NT2/D1 (cell line): ENCODE measurements around the gene TGM6.

Experiments
- DNase-seq: peaks from one replicate; pipeline ENCODE4 v3.0.0-alpha.2; 2011; ENCODE audit warnings: low read depth, low spot score
- H3K27me3 ChIP-seq: 2 replicates; pipeline ENCODE4 v1.6.0; 2011; ENCODE audit warnings: mild to moderate bottlenecking; ENCODE audit not compliant: insufficient read length, insufficient read depth
- H3K36me3 ChIP-seq: 2 replicates; pipeline ENCODE4 v1.6.1; 2011; ENCODE audit warnings: mild to moderate bottlenecking, low read length, mixed read lengths; ENCODE audit not compliant: insufficient read depth, insufficient read length
- H3K4me1 ChIP-seq: 2 replicates; pipeline ENCODE4 v1.5.1; 2011; ENCODE audit not compliant: insufficient read depth, insufficient read length
- H3K4me3 ChIP-seq: 2 replicates; pipeline ENCODE4 v1.5.1; 2011; ENCODE audit warnings: low read depth; ENCODE audit not compliant: insufficient read length
- H3K9ac ChIP-seq: 2 replicates; pipeline ENCODE4 v1.6.0; 2011; ENCODE audit warnings: low read depth; ENCODE audit not compliant: insufficient read length
- H3K9me3 ChIP-seq: 2 replicates; pipeline ENCODE4 v1.5.1; 2011; ENCODE audit warnings: mild to moderate bottlenecking, low read length; ENCODE audit not compliant: insufficient read depth
- SUZ12 ChIP-seq: IDR thresholded peaks from 2 replicates; pipeline ENCODE4 v1.6.1; 2011; ENCODE audit not compliant: insufficient read length, insufficient read depth; ENCODE audit errors: extremely low read depth
- YY1 ChIP-seq: IDR thresholded peaks from 2 replicates; pipeline ENCODE4 v1.6.1; 2011; ENCODE audit not compliant: insufficient read length, insufficient read depth
- ZNF274 ChIP-seq: IDR thresholded peaks from 2 replicates; pipeline ENCODE4 v1.6.1; 2011; ENCODE audit warnings: mild to moderate bottlenecking, low read depth, low read length

TGM6 gene

GRCh38 chr20:2349801-2350200, 30.9 kb upstream of the TGM6 start:
- Histone ChIP-seq H3K36me3 (no peaks in the 10 kb centered on the region), H3K9me3 (no peaks in the 10 kb centered on the region; the same call in 1 of the 2 replicates), H3K9ac (no peak overlapping the region), H3K27me3 (no peaks in the 10 kb centered on the region), H3K4me1 (peaks cover 2% of the 10 kb centered on the region), H3K4me3 (no peak overlapping the region)
- TF ChIP-seq SUZ12 (no peak), YY1 (no peak), ZNF274 (no peak)
- no peak for DNase-seq

DNA sequence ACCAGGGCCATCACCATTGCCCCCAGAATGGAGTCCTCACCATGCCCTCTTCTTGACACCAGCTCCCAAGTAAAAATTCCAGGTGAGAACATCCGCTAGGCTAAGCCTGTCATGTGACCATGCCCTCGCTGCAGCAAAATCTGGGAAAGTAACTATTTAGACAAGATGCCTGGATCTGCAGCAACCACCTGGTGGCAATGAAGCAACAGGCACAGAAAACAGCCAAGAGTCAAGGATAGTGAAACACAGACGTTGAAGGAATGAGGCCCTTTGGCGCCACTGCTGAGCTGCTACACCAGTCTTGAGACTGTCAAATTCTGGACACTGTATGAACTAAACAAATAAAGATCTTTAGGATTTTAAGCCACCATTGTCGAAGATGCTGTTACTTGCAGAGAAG, 30.1 kb upstream of the TGM6 start:
- no peak overlapping the region for H3K9ac ChIP-seq
- no peaks in the 10 kb centered on the region; the same call in 1 of the 2 replicates for H3K9me3 ChIP-seq
- peaks cover 2% of the 10 kb centered on the region for H3K4me1 ChIP-seq
- H3K36me3 ChIP-seq = no peaks in the 10 kb centered on the region
- H3K27me3 ChIP-seq = no peaks in the 10 kb centered on the region
- no peak for TF ChIP-seq YY1
- TF ChIP-seq SUZ12 = no peak
- TF ChIP-seq ZNF274 = no peak
- no peak overlapping the region for H3K4me3 ChIP-seq
- no peak for DNase-seq

DNA sequence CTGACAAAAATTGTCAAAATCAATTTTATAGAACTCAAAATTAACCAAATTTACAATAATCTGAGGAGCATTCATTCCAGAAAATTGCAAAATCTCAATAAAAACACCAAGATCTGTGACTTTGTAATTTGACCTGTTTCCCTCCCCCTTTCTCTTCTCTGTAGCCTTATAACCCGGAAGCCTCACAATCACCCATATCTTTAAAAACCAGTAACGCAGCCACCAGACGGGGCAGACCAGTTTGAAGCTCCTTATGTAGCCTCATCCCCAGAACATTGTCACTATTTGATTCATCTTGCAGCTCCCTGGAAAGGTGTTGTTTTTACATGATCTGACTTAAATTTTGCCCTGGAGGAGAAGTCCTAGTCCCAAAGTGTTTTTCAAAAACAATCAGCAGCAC, 27.5 kb upstream of the TGM6 start:
- no peaks in the 10 kb centered on the region for H3K36me3 ChIP-seq
- H3K4me1 ChIP-seq = peaks cover 2% of the 10 kb centered on the region
- H3K9me3 ChIP-seq = no peaks in the 10 kb centered on the region
- no peaks in the 10 kb centered on the region for H3K27me3 ChIP-seq
- TF ChIP-seq ZNF274 (no peak), SUZ12 (no peak), YY1 (no peak)
- H3K4me3 ChIP-seq = no peak overlapping the region
- no peak for DNase-seq
- no peak overlapping the region for H3K9ac ChIP-seq

GRCh38 chr20:2357114-2357513, 23.6 kb upstream of the TGM6 start:
- Histone ChIP-seq H3K27me3 (no peaks in the 10 kb centered on the region), H3K36me3 (no peaks in the 10 kb centered on the region), H3K9ac (no peak overlapping the region), H3K4me3 (no peak overlapping the region), H3K9me3 (peaks cover 10% of the 10 kb centered on the region), H3K4me1 (no peaks in the 10 kb centered on the region)
- no peak for TF ChIP-seq SUZ12
- TF ChIP-seq ZNF274 = no peak
- TF ChIP-seq YY1 = no peak
- DNase-seq = no peak

- TF ChIP-seq YY1 (no peak), ZNF274 (no peak), SUZ12 (no peak)
- no peaks in the 10 kb centered on the region for H3K27me3 ChIP-seq
- H3K36me3 ChIP-seq = no peaks in the 10 kb centered on the region
- no peak for DNase-seq
- no peaks in the 10 kb centered on the region for H3K4me1 ChIP-seq
- H3K9me3 ChIP-seq = peaks cover 10% of the 10 kb centered on the region
- no peak overlapping the region for H3K9ac ChIP-seq
- H3K4me3 ChIP-seq = no peak overlapping the region
These were observed 22.7 kb upstream of the TGM6 start for GRCh38 chr20:2358006-2358405.

GRCh38 chr20:2361035-2361593, 19.6 kb upstream of the TGM6 start:
- no peak for TF ChIP-seq YY1
- no peak for TF ChIP-seq SUZ12
- no peak for TF ChIP-seq ZNF274
- Histone ChIP-seq H3K27me3 (no peaks in the 10 kb centered on the region), H3K9me3 (peaks cover 10% of the 10 kb centered on the region), H3K4me3 (no peak overlapping the region), H3K4me1 (no peaks in the 10 kb centered on the region), H3K9ac (no peak overlapping the region), H3K36me3 (no peaks in the 10 kb centered on the region)
- DNase-seq = no peak

DNA sequence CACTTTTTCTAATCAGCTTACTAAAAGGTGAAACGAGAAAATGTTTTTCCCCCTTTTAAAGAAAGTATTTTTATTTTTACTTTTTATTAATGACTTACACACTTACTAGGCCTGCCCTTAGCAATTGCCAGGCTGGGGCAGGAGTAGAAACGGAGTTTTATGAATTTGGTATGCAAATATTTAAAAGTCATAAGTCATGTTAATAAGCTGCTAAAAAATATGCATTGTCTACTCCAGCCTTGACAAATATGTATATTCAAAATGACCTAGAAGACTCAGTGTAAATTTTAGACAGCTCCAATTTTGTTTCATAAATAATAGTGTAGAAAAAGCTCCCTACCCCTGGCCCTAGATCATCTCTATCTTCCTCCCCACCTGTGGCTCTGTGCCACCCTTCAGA, 17.5 kb upstream of the TGM6 start:
- no peak for DNase-seq

DNA sequence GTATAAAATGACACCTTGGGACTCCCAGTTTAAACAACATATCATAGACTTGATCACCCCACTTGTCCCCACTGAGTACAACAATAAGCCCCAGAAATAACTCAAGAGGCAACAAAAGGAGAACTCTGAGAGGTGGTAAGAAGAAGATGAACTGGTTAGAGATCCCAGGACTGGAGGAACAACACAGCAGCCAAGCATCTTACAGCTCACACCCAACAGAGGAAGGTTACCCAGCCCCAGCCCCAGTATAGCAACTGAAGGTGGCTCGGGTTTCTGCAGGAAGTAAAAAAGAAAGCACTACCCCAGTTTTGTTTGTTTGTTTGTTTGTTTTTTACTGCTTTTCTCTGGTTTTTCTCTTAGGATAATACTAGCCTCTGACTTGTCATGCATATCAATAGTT, 17.1 kb upstream of the TGM6 start:
- H3K9ac ChIP-seq = no peak overlapping the region
- no peak for TF ChIP-seq ZNF274
- no peak for TF ChIP-seq YY1
- no peak for TF ChIP-seq SUZ12
- H3K4me1 ChIP-seq = no peaks in the 10 kb centered on the region
- peaks cover 10% of the 10 kb centered on the region for H3K9me3 ChIP-seq
- H3K36me3 ChIP-seq = no peaks in the 10 kb centered on the region
- no peak overlapping the region for H3K4me3 ChIP-seq
- no peak for DNase-seq
- no peaks in the 10 kb centered on the region for H3K27me3 ChIP-seq

More for the DNA sequence above, 17.5 kb upstream of the TGM6 start:
- Histone ChIP-seq H3K9me3 (peaks cover 10% of the 10 kb centered on the region), H3K36me3 (no peaks in the 10 kb centered on the region), H3K27me3 (no peaks in the 10 kb centered on the region), H3K4me3 (no peak overlapping the region), H3K4me1 (no peaks in the 10 kb centered on the region), H3K9ac (no peak overlapping the region)
- TF ChIP-seq YY1 (no peak), ZNF274 (no peak), SUZ12 (no peak)
